ELF-1 (cell line): ENCODE results near the gene NSG1.
A peak's percentile ranks its signal among the peaks of the same experiment; 100 is the strongest.
"Not testable (repeated sequence)": the region's sequence is repeated elsewhere in the genome, so short reads cannot be mapped to it uniquely, and the experiment has no call there.

Experiments used
- DNase-seq: peaks from one replicate; pipeline ENCODE4 v3.0.0-alpha.2; 2016; ENCODE audit warnings: low read depth, low spot score

NSG1 gene

GRCh38 chr4:4386736-4387392 lies at the start of gene NSG1:
Gene NSG1, plus strand, starts transcription at chr4:4387102. Its CDS starts 528 bp downstream, at chr4:4387630.
- DNase-seq: no peak

GRCh38 chr4:4338210-4339001 lies 48.5 kb upstream of the NSG1 start:
- no peak for DNase-seq

- peak; percentile 68 for DNase-seq
Measured at GRCh38 chr4:4339504-4340085, 47.3 kb upstream of the NSG1 start.

- DNase-seq: no peak
Measured at GRCh38 chr4:4341861-4342650, 44.8 kb upstream of the NSG1 start.

- no peak for DNase-seq
Measured at GRCh38 chr4:4343038-4343437, 43.9 kb upstream of the NSG1 start.

GRCh38 chr4:4344915-4345527 lies 41.9 kb upstream of the NSG1 start:
- DNase-seq: no peak

- DNase-seq: no peak
Measured at GRCh38 chr4:4347585-4347984, 39.3 kb upstream of the NSG1 start.

GRCh38 chr4:4348585-4348984 lies 38.3 kb upstream of the NSG1 start:
- DNase-seq: not testable (repeated sequence)

GRCh38 chr4:4349867-4350266 lies 37.0 kb upstream of the NSG1 start:
- no peak for DNase-seq

GRCh38 chr4:4350909-4351308 lies 36.0 kb upstream of the NSG1 start:
- no peak for DNase-seq

GRCh38 chr4:4355302-4355701 lies 31.6 kb upstream of the NSG1 start:
- no peak for DNase-seq

GRCh38 chr4:4356106-4357041 lies 30.5 kb upstream of the NSG1 start:
- DNase-seq: no peak

- DNase-seq: no peak
Measured at GRCh38 chr4:4358093-4358854, 28.6 kb upstream of the NSG1 start.

GRCh38 chr4:4361883-4362282 lies 25.0 kb upstream of the NSG1 start:
- DNase-seq: no peak

GRCh38 chr4:4362991-4363697 lies 23.8 kb upstream of the NSG1 start:
- no peak for DNase-seq

GRCh38 chr4:4364061-4364460 lies 22.8 kb upstream of the NSG1 start:
- no peak for DNase-seq

GRCh38 chr4:4364486-4365208 lies 22.3 kb upstream of the NSG1 start:
- DNase-seq: peak; percentile 78

- no peak for DNase-seq
Measured at GRCh38 chr4:4368809-4369580, 17.9 kb upstream of the NSG1 start.
